ENCODE results near the gene CCSER1.
"Not testable (repeated sequence)": the region's sequence is repeated elsewhere in the genome, so short reads cannot be mapped to it uniquely, and the experiment has no call there.

Gene CCSER1

GRCh38 chr4:90476019-90476418, 348.8 kb downstream of the CCSER1 start:
- H3K4me3 ChIP-seq (ENCODE audit: low read depth, low read length): no peak overlapping the region
- no peak for TF ChIP-seq CTCF (IDR thresholded peaks at IDR 0.05; ENCODE audit: borderline replicate concordance, insufficient read depth, low read depth, low read length)

- no peak overlapping the region for H3K4me3 ChIP-seq (ENCODE audit: low read depth, low read length)
- no peak for TF ChIP-seq CTCF (IDR thresholded peaks at IDR 0.05; ENCODE audit: borderline replicate concordance, insufficient read depth, low read depth, low read length)
Measured at GRCh38 chr4:90476586-90476985, 349.4 kb downstream of the CCSER1 start.

- H3K4me3 ChIP-seq (ENCODE audit: low read depth, low read length): not testable (repeated sequence)
Measured at GRCh38 chr4:90484894-90485293, 357.7 kb downstream of the CCSER1 start.

GRCh38 chr4:90486346-90486745, 359.2 kb downstream of the CCSER1 start:
- TF ChIP-seq CTCF (IDR thresholded peaks at IDR 0.05; ENCODE audit: borderline replicate concordance, insufficient read depth, low read depth, low read length): no peak
- H3K4me3 ChIP-seq (ENCODE audit: low read depth, low read length): no peak overlapping the region

GRCh38 chr4:90495211-90495610, 368.0 kb downstream of the CCSER1 start:
- TF ChIP-seq CTCF (IDR thresholded peaks at IDR 0.05; ENCODE audit: borderline replicate concordance, insufficient read depth, low read depth, low read length): no peak

GRCh38 chr4:90495936-90496335, 368.7 kb downstream of the CCSER1 start:
- no peak overlapping the region for H3K4me3 ChIP-seq (ENCODE audit: low read depth, low read length)
- no peak for TF ChIP-seq CTCF (IDR thresholded peaks at IDR 0.05; ENCODE audit: borderline replicate concordance, insufficient read depth, low read depth, low read length)

More at GRCh38 chr4:90495211-90495610, 368.0 kb downstream of the CCSER1 start:
- H3K4me3 ChIP-seq (ENCODE audit: low read depth, low read length): no peak overlapping the region

- no peak overlapping the region for H3K4me3 ChIP-seq (ENCODE audit: low read depth, low read length)
- no peak for TF ChIP-seq CTCF (IDR thresholded peaks at IDR 0.05; ENCODE audit: borderline replicate concordance, insufficient read depth, low read depth, low read length)
Measured at GRCh38 chr4:90498175-90498574, 371.0 kb downstream of the CCSER1 start.

GRCh38 chr4:90503677-90504076, 376.5 kb downstream of the CCSER1 start:
- no peak for TF ChIP-seq CTCF (IDR thresholded peaks at IDR 0.05; ENCODE audit: borderline replicate concordance, insufficient read depth, low read depth, low read length)
- H3K4me3 ChIP-seq (ENCODE audit: low read depth, low read length): no peak overlapping the region

Data from GM12875 (cell line).